WTC11 (cell line): ENCODE results near the gene CFAP221. TPM values are rescaled to one million over a fixed set of nuclear protein-coding genes. Genes with fewer than 3 reads are reported as not detected.

Source experiments
- ATAC-seq: fragments of 200-7000 bp; cut with Tn5 transposase; 2 replicates; pipeline ENCODE4 v1.10.0; 2021; ENCODE audit warnings: mild to moderate bottlenecking, moderate library complexity
- CTCF ChIA-PET: fragments of 300-600 bp; sonication (Branson Sonifier 250); formaldehyde crosslinking; loops from one replicate; lab custom pipeline; 2021; ENCODE audit warnings: antibody characterized with exemption; lab: Charles Lee
- POLR2A ChIA-PET: fragments of 350-600 bp; sonication (Branson Sonifier 250); formaldehyde crosslinking; loops from one replicate; lab custom pipeline; 2021; ENCODE audit warnings: antibody characterized with exemption; lab: Charles Lee
- DNase-seq: peaks from one replicate; pipeline ENCODE4 v3.0.0; 2021; ENCODE audit warnings: low spot score
- H3K27ac Mint-ChIP-seq: 2 replicates; pipeline ENCODE4 v1.8.0; 2021; ENCODE audit warnings: mixed read lengths
- H3K27me3 Mint-ChIP-seq: 2 replicates; pipeline ENCODE4 v1.8.0; 2021; ENCODE audit warnings: low read depth, mild to moderate bottlenecking, moderate library complexity, mixed read lengths
- H3K36me3 Mint-ChIP-seq: 2 replicates; pipeline ENCODE4 v1.8.0; 2021; ENCODE audit warnings: mixed read lengths
- H3K4me1 Mint-ChIP-seq: 2 replicates; pipeline ENCODE4 v1.8.0; 2022; ENCODE audit warnings: mixed read lengths
- H3K4me3 Mint-ChIP-seq: 2 replicates; pipeline ENCODE4 v1.8.0; 2021; ENCODE audit warnings: mild to moderate bottlenecking, moderate library complexity, mixed read lengths
- H3K9me3 Mint-ChIP-seq: 2 replicates; pipeline ENCODE4 v1.8.0; 2021; ENCODE audit warnings: mixed read lengths
- CREM ChIP-seq: sonication (generic); formaldehyde crosslinking; IDR thresholded peaks from 2 replicates; pipeline ENCODE4 v1.8.1; 2022; ENCODE audit warnings: mild to moderate bottlenecking, missing genetic modification reagents, moderate library complexity
- GTF2I ChIP-seq: fragments of 250-450 bp; sonication (Bioruptor Pico); conservative IDR thresholded peaks from 2 replicates; pipeline ENCODE4 v1.4.0; 2021; ENCODE audit warnings: mild to moderate bottlenecking
- RORB ChIP-seq: fragments of 250-450 bp; sonication (Bioruptor Pico); IDR thresholded peaks from 2 replicates; pipeline ENCODE4 v1.9.0; 2021; ENCODE audit warnings: mild to moderate bottlenecking
- SMAD3 ChIP-seq: sonication (generic); formaldehyde crosslinking; IDR thresholded peaks from 2 replicates; pipeline ENCODE4 v1.8.0; 2022; ENCODE audit warnings: missing genetic modification reagents, mild to moderate bottlenecking, borderline replicate concordance
- SMAD4 ChIP-seq: sonication (generic); formaldehyde crosslinking; IDR thresholded peaks from 2 replicates; pipeline ENCODE4 v1.8.0; 2022; ENCODE audit warnings: mild to moderate bottlenecking, missing genetic modification reagents
- SP1 ChIP-seq: sonication (generic); formaldehyde crosslinking; conservative IDR thresholded peaks from 2 replicates; pipeline ENCODE4 v1.8.1; 2022; ENCODE audit warnings: missing genetic modification reagents
- TCF7 ChIP-seq: sonication (generic); formaldehyde crosslinking; IDR thresholded peaks from 2 replicates; pipeline ENCODE4 v1.8.0; 2022; ENCODE audit warnings: mild to moderate bottlenecking, low read depth, missing genetic modification reagents, moderate library complexity
- ZNF121 ChIP-seq: sonication (generic); formaldehyde crosslinking; IDR thresholded peaks from 2 replicates; pipeline ENCODE4 v1.8.0; 2023; ENCODE audit warnings: missing genetic modification reagents
- ZNF416 ChIP-seq: fragments of 250-450 bp; sonication (Bioruptor Pico); IDR thresholded peaks from 2 replicates; pipeline ENCODE4 v1.9.0; 2021; ENCODE audit warnings: mild to moderate bottlenecking, inconsistent platforms
- total RNA-seq: library from RNA; stranded (reverse); gene quantifications from 3 replicates; pipeline ENCODE4 v1.2.3, GENCODE V29; 2021
- TF ChIP-seq, protein P1 (sequence below): fragments of 250-450 bp; sonication (Bioruptor Pico); IDR thresholded peaks from 2 replicates; pipeline ENCODE4 v1.9.0; 2021; ENCODE audit warnings: mild to moderate bottlenecking
- TF ChIP-seq, protein P2 (sequence below): sonication (generic); formaldehyde crosslinking; IDR thresholded peaks from 2 replicates; pipeline ENCODE4 v1.8.1; 2023; ENCODE audit warnings: mild to moderate bottlenecking, moderate library complexity, missing genetic modification reagents
- TF ChIP-seq, protein P3 (sequence below): sonication (generic); formaldehyde crosslinking; IDR thresholded peaks from 2 replicates; pipeline ENCODE4 v1.8.1; 2023; ENCODE audit warnings: mild to moderate bottlenecking, missing genetic modification reagents, borderline replicate concordance
- TF ChIP-seq, protein P4 (sequence below): fragments of 250-450 bp; sonication (Bioruptor Pico); conservative IDR thresholded peaks from 2 replicates; pipeline ENCODE4 v1.9.0; 2021; ENCODE audit warnings: mild to moderate bottlenecking
- TF ChIP-seq, protein P5 (sequence below): sonication (generic); formaldehyde crosslinking; IDR thresholded peaks from 2 replicates; pipeline ENCODE4 v1.8.0; 2022; ENCODE audit warnings: mild to moderate bottlenecking, missing genetic modification reagents
- TF ChIP-seq, protein P6 (sequence below): fragments of 250-450 bp; sonication (Bioruptor Pico); IDR thresholded peaks from 2 replicates; pipeline ENCODE4 v1.8.0; 2021; ENCODE audit warnings: mild to moderate bottlenecking
- TF ChIP-seq, protein P7 (sequence below): sonication (generic); formaldehyde crosslinking; IDR thresholded peaks from 2 replicates; pipeline ENCODE4 v1.8.1; 2023; ENCODE audit warnings: mild to moderate bottlenecking, missing genetic modification reagents

The CFAP221 gene
- total RNA-seq, 1 experiment from 2014 or later, result 0.35 TPM

DNA sequence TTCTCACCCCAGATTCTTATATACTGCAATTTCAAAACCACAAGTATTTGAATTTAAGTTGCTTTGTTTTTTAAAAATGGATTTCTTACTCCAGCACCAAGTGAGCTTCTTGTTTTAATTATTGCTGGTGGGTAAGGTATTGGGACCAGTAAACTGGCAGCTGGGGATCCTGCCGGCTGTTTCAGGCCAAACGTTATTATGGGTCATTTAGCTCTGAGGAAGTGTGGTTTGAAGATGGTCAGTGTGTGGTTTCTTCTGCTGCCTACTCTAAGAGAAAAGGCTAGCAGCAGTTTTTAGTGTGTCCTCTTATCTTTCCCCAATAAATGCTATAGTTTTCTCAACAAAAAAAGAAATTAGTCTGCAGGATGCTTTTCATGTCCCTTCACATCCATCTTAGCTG lies 30.6 kb downstream of the CFAP221 start (continued):
- TF ChIP-seq, protein P1, sequence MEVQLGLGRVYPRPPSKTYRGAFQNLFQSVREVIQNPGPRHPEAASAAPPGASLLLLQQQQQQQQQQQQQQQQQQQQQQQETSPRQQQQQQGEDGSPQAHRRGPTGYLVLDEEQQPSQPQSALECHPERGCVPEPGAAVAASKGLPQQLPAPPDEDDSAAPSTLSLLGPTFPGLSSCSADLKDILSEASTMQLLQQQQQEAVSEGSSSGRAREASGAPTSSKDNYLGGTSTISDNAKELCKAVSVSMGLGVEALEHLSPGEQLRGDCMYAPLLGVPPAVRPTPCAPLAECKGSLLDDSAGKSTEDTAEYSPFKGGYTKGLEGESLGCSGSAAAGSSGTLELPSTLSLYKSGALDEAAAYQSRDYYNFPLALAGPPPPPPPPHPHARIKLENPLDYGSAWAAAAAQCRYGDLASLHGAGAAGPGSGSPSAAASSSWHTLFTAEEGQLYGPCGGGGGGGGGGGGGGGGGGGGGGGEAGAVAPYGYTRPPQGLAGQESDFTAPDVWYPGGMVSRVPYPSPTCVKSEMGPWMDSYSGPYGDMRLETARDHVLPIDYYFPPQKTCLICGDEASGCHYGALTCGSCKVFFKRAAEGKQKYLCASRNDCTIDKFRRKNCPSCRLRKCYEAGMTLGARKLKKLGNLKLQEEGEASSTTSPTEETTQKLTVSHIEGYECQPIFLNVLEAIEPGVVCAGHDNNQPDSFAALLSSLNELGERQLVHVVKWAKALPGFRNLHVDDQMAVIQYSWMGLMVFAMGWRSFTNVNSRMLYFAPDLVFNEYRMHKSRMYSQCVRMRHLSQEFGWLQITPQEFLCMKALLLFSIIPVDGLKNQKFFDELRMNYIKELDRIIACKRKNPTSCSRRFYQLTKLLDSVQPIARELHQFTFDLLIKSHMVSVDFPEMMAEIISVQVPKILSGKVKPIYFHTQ, result no peak
- TF ChIP-seq, protein P2, sequence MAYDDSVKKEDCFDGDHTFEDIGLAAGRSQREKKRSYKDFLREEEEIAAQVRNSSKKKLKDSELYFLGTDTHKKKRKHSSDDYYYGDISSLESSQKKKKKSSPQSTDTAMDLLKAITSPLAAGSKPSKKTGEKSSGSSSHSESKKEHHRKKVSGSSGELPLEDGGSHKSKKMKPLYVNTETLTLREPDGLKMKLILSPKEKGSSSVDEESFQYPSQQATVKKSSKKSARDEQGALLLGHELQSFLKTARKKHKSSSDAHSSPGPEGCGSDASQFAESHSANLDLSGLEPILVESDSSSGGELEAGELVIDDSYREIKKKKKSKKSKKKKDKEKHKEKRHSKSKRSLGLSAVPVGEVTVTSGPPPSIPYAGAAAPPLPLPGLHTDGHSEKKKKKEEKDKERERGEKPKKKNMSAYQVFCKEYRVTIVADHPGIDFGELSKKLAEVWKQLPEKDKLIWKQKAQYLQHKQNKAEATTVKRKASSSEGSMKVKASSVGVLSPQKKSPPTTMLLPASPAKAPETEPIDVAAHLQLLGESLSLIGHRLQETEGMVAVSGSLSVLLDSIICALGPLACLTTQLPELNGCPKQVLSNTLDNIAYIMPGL (CRISPR knock-in tag), result no peak
- TF ChIP-seq, protein P3, sequence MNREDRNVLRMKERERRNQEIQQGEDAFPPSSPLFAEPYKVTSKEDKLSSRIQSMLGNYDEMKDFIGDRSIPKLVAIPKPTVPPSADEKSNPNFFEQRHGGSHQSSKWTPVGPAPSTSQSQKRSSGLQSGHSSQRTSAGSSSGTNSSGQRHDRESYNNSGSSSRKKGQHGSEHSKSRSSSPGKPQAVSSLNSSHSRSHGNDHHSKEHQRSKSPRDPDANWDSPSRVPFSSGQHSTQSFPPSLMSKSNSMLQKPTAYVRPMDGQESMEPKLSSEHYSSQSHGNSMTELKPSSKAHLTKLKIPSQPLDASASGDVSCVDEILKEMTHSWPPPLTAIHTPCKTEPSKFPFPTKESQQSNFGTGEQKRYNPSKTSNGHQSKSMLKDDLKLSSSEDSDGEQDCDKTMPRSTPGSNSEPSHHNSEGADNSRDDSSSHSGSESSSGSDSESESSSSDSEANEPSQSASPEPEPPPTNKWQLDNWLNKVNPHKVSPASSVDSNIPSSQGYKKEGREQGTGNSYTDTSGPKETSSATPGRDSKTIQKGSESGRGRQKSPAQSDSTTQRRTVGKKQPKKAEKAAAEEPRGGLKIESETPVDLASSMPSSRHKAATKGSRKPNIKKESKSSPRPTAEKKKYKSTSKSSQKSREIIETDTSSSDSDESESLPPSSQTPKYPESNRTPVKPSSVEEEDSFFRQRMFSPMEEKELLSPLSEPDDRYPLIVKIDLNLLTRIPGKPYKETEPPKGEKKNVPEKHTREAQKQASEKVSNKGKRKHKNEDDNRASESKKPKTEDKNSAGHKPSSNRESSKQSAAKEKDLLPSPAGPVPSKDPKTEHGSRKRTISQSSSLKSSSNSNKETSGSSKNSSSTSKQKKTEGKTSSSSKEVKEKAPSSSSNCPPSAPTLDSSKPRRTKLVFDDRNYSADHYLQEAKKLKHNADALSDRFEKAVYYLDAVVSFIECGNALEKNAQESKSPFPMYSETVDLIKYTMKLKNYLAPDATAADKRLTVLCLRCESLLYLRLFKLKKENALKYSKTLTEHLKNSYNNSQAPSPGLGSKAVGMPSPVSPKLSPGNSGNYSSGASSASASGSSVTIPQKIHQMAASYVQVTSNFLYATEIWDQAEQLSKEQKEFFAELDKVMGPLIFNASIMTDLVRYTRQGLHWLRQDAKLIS, result no peak
- TF ChIP-seq, protein P4, sequence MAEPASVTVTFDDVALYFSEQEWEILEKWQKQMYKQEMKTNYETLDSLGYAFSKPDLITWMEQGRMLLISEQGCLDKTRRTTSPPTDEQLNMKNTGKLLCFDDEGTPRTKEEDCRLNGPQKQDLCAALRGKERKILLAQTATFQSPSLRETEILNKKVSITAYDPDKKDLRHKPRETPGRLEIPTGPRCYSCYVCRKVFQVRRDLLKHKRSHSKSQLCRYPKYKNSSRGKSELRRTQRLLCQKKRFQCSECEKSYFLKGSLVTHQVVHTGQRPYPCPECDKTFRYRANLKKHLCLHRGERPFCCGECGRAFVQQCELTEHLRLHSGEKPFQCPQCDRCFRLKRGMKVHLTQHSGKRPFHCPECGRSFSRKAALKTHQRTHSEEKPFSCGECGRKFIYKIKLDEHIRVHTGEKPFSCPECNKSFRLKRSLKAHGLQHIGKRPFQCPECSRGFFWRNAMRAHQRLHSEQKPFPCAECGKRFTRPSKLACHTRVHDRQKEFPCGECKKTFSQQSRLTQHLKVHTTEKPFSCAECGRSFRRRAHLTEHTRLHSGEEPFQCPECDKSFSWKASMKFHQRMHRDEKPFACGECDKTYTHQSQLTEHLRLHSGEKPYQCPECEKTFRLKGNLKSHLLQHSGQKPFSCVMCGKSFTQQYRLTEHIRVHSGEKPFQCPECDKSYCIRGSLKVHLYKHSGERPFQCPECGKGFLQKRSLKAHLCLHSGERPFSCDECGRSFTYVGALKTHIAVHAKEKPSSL, result no peak
- TF ChIP-seq SMAD4 (CRISPR knock-in tag), result no peak

DNA sequence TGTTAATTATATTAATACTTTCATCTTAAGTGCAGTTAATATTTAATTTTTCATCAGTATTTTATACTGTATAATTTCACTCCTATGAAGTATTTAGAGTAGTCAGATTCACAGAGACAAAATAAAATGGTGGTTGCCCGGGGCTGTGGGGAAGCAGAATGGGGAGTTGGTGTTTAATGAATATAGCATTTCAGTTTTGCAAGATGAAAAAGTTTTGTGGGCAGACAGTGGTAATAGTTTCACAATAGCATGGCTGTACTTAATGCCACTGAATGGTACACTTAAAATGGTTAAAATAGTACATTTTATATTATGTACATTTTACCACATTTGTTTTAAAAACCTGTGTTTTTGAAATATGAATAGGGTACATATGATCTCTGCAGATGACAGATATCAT lies 31.2 kb downstream of the CFAP221 start:
- ATAC-seq (no peak), DNase-seq (no peak)
- POLR2A ChIA-PET, result no interaction called here
- H3K27me3 Mint-ChIP-seq, result peaks cover 34% of the 10 kb centered on the region
- no peak overlapping the region for H3K27ac Mint-ChIP-seq
- CTCF ChIA-PET, result no interaction called here
- no peak overlapping the region for H3K4me3 Mint-ChIP-seq
- H3K9me3 Mint-ChIP-seq, result peaks cover 1% of the 10 kb centered on the region; the same call in 1 of the 2 replicates
- no peaks in the 10 kb centered on the region for H3K4me1 Mint-ChIP-seq
- H3K36me3 Mint-ChIP-seq, result no peaks in the 10 kb centered on the region
- TF ChIP-seq CREM (no peak), SMAD3 (no peak), GTF2I (CRISPR knock-in tag) (no peak), SMAD4 (CRISPR knock-in tag) (no peak), TCF7 (CRISPR knock-in tag) (no peak), RORB (CRISPR knock-in tag) (no peak), ZNF121 (CRISPR knock-in tag) (no peak), ZNF416 (CRISPR knock-in tag) (no peak), SP1 (CRISPR knock-in tag) (no peak)
- TF ChIP-seq, protein P5, sequence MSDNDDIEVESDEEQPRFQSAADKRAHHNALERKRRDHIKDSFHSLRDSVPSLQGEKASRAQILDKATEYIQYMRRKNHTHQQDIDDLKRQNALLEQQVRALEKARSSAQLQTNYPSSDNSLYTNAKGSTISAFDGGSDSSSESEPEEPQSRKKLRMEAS (CRISPR knock-in tag), result no peak
- TF ChIP-seq, protein P4, result no peak
- TF ChIP-seq, protein P6, sequence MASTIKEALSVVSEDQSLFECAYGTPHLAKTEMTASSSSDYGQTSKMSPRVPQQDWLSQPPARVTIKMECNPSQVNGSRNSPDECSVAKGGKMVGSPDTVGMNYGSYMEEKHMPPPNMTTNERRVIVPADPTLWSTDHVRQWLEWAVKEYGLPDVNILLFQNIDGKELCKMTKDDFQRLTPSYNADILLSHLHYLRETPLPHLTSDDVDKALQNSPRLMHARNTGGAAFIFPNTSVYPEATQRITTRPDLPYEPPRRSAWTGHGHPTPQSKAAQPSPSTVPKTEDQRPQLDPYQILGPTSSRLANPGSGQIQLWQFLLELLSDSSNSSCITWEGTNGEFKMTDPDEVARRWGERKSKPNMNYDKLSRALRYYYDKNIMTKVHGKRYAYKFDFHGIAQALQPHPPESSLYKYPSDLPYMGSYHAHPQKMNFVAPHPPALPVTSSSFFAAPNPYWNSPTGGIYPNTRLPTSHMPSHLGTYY, result no peak
- TF ChIP-seq, protein P7, sequence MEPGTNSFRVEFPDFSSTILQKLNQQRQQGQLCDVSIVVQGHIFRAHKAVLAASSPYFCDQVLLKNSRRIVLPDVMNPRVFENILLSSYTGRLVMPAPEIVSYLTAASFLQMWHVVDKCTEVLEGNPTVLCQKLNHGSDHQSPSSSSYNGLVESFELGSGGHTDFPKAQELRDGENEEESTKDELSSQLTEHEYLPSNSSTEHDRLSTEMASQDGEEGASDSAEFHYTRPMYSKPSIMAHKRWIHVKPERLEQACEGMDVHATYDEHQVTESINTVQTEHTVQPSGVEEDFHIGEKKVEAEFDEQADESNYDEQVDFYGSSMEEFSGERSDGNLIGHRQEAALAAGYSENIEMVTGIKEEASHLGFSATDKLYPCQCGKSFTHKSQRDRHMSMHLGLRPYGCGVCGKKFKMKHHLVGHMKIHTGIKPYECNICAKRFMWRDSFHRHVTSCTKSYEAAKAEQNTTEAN (CRISPR knock-in tag), result no peak
- TF ChIP-seq, protein P3, result no peak
